ENCODE measurements around the gene KIF27. TPM values are rescaled to one million over a fixed set of nuclear protein-coding genes. Genes with fewer than 3 reads are reported as not detected.

KIF27 gene
- total and polyA plus RNA-seq, 10 of the 15 experiments (the other 5 are each of a cell fraction or from before 2014, with no cell fraction given): 0.64 to 3.3 (median 1.3) TPM

- 8% methylated on average over 5 of the region's 5 CpGs for WGBS (ENCODE audit: insufficient coverage, insufficient replicate concordance, low lambda C conversion rate, missing lambda C conversion rate)
- Histone ChIP-seq H3K9ac (ENCODE audit: control insufficient read depth, insufficient read depth, low read length) (no peak overlapping the region), H3K36me3 (ENCODE audit: control insufficient read depth in 2 of 2, insufficient read depth in 2 of 2, low read length in 1 of 2) (peaks cover 0 to 3% of the 10 kb centered on the region in 2 experiments; a peak in 1 of 4 replicates), H3K4me1 (ENCODE audit: control insufficient read depth, insufficient read depth, low read length) (no peaks in the 10 kb centered on the region), H4K20me1 (ENCODE audit: control insufficient read depth, insufficient read depth) (no peaks in the 10 kb centered on the region), H2AFZ (ENCODE audit: control insufficient read depth, low read depth, low read length) (no peak overlapping the region), H3K4me3 (no peak overlapping the region), H3K27me3 (replicated peaks in 1 of 2; ENCODE audit: control insufficient read depth in 2 of 2, insufficient read depth in 2 of 2, low read length in 1 of 2) (no peaks in the 10 kb centered on the region), H3K27ac (ENCODE audit: control insufficient read depth, insufficient read depth) (no peak overlapping the region), H3K79me2 (ENCODE audit: control insufficient read depth, insufficient read depth, low read length) (no peaks in the 10 kb centered on the region), H3K9me3 (replicated peaks; ENCODE audit: control insufficient read depth, insufficient read depth, low read length) (no peaks in the 10 kb centered on the region), H3K4me2 (ENCODE audit: control insufficient read depth, insufficient read depth) (no peak overlapping the region)
- ATAC-seq: peak; percentile 43; the same call in 2 of the 3 replicates
- ChIA-PET SMC1A (ENCODE audit: uncharacterized antibody, unreplicated experiment) (interaction anchor here (0.6 to 2.2 kb wide), 2 partner anchors 328 to 441 kb away, joined by 3 to 10 read pairs; no protein-coding TSS in a partner anchor), POLR2A (interaction anchor here (0.5 to 0.7 kb wide), 2 partner anchors 290 to 371 kb away, joined by 3 to 5 read pairs; no protein-coding TSS in a partner anchor), RAD21 (ENCODE audit: unreplicated experiment) (interaction anchor here (0.7 to 1.0 kb wide), 3 partner anchors 12 to 735 kb away, joined by 3 read pairs; partner anchors contain the start of gene KIF27), CTCF (interaction anchor here (0.6 to 1.3 kb wide), 5 partner anchors 17 to 655 kb away, joined by 3 to 5 read pairs (median 3); no protein-coding TSS in a partner anchor)
- in situ Hi-C loops (cut with MboI): no loop called here
- no peak for DNase-seq (ENCODE audit: low read depth, low spot score)
- no TSS peak for BruUV-seq (replicated peaks)
- intact Hi-C loops (cut with micrococcal nuclease; ENCODE audit: unreplicated experiment): no loop called here
- FAIRE-seq: peak; percentile 41
- TF ChIP-seq TBL1XR1 (IDR thresholded peaks at IDR 0.05; ENCODE audit: low read depth, low read length) (no peak), RCOR1 (conservative IDR thresholded peaks at IDR 0.05; ENCODE audit: low read depth, low read length) (no peak), CREB1 (IDR thresholded peaks at IDR 0.05; ENCODE audit: low read depth) (no peak), BHLHE40 (IDR thresholded peaks at IDR 0.05; ENCODE audit: borderline replicate concordance in 1 of 2, low read depth in 2 of 2, low read length in 1 of 2) (0 out of 4 replicates have a peak, but pooled peaks of 1 of the 2 experiments have one; percentile 15), JUNB (IDR thresholded peaks at IDR 0.05) (peak; percentile 60), RUNX3 (IDR thresholded peaks at IDR 0.05; ENCODE audit: low read length) (0 out of 2 replicates have a peak, but pooled peaks have one; percentile 19), MEF2B (IDR thresholded peaks at IDR 0.05; ENCODE audit: partially characterized antibody, poor library complexity, severe bottlenecking) (peak; percentile 31), SP1 (IDR thresholded peaks at IDR 0.05; ENCODE audit: low read depth, low read length) (no peak), CEBPZ (IDR thresholded peaks at IDR 0.05; ENCODE audit: low read depth, low read length) (no peak), E2F8 (IDR thresholded peaks at IDR 0.05; ENCODE audit: low read depth, partially characterized antibody) (no peak), MEF2A (IDR thresholded peaks at IDR 0.05; ENCODE audit: insufficient read depth, low read depth, low read length) (peak; percentile 84), ZBTB4 (CRISPR knock-in tag; IDR thresholded peaks at IDR 0.05) (no peak)
Observed at GRCh38 chr9:83932851-83933250, 11.6 kb upstream of the KIF27 start.

All from GM12878 (cell line).